Measurements from ENCODE around the gene LARP4B.

LARP4B gene

GRCh38 chr10:865924-866576 lies 65.5 kb downstream of the LARP4B start:
- no peak for DNase-seq

- DNase-seq, result no peak
These were observed 66.2 kb downstream of the LARP4B start for GRCh38 chr10:865257-865656.

- DNase-seq, result no peak
These were observed 71.0 kb downstream of the LARP4B start for GRCh38 chr10:860519-860918.

GRCh38 chr10:856416-857157 lies 74.9 kb downstream of the LARP4B start:
- no peak for DNase-seq

- no peak for DNase-seq
These were observed 75.8 kb downstream of the LARP4B start for GRCh38 chr10:855671-856070.

GRCh38 chr10:855079-855478 lies 76.4 kb downstream of the LARP4B start:
- no peak for DNase-seq

GRCh38 chr10:853017-853416 lies 78.5 kb downstream of the LARP4B start:
- no peak for DNase-seq

- no peak for DNase-seq
These were observed 79.1 kb downstream of the LARP4B start for GRCh38 chr10:852386-852785.

- no peak for DNase-seq
These were observed 79.6 kb downstream of the LARP4B start for GRCh38 chr10:851901-852300.

GRCh38 chr10:850093-850492 lies 81.4 kb downstream of the LARP4B start:
- DNase-seq, result no peak

- DNase-seq, result no peak
These were observed 83.6 kb downstream of the LARP4B start for GRCh38 chr10:847868-848267.

GRCh38 chr10:846126-846685 lies 85.3 kb downstream of the LARP4B start:
- no peak for DNase-seq

GRCh38 chr10:845526-845925 lies 86.0 kb downstream of the LARP4B start:
- no peak for DNase-seq

- DNase-seq, result no peak
These were observed 87.0 kb downstream of the LARP4B start for GRCh38 chr10:844552-844951.

GRCh38 chr10:843703-844102 lies 87.8 kb downstream of the LARP4B start:
- no peak for DNase-seq

GRCh38 chr10:842795-843194 lies 88.7 kb downstream of the LARP4B start:
- no peak for DNase-seq

- no peak for DNase-seq
These were observed 90.0 kb downstream of the LARP4B start for GRCh38 chr10:841535-841934.

- no peak for DNase-seq
These were observed 91.8 kb downstream of the LARP4B start for GRCh38 chr10:839550-840205.

GRCh38 chr10:836782-837181 lies 94.7 kb downstream of the LARP4B start:
- DNase-seq, result no peak

GRCh38 chr10:834493-834892 lies 97.0 kb downstream of the LARP4B start:
- no peak for DNase-seq

GRCh38 chr10:829241-829640 lies 102.3 kb downstream of the LARP4B start:
- DNase-seq, result no peak

GRCh38 chr10:828191-828590 lies 103.3 kb downstream of the LARP4B start:
- no peak for DNase-seq

GRCh38 chr10:824946-825345 lies 106.6 kb downstream of the LARP4B start:
- no peak for DNase-seq

GRCh38 chr10:824497-824896 lies 107.0 kb downstream of the LARP4B start:
- no peak for DNase-seq

Measured in activated CD4-positive, alpha-beta T cell treated with anti-CD3 and anti-CD28 coated beads for 48 hours (primary cell).